Smooth muscle cell (in vitro differentiated cells): ENCODE measurements around the gene RPS27. TPM values are rescaled to one million over a fixed set of nuclear protein-coding genes. Genes with fewer than 3 reads are reported as not detected.

Source experiments
- DNase-seq: peaks from one replicate; lab custom pipeline; 2025; ENCODE audit not compliant: unreplicated experiment; lab: John Stamatoyannopoulos, UW
- H2AFZ ChIP-seq: fragments of 200-600 bp; sonication (generic); 2 replicates; pipeline ENCODE4 v1.6.0; 2016; ENCODE audit warnings: antibody characterized with exemption, low read depth, mild to moderate bottlenecking
- H3F3A ChIP-seq: fragments of 200-600 bp; sonication (generic); 2 replicates; pipeline ENCODE4 v1.6.0; 2017; ENCODE audit warnings: antibody characterized with exemption, low read depth
- H3K27ac ChIP-seq: fragments of 200-600 bp; sonication (generic); 2 replicates; pipeline ENCODE4 v1.5.1; 2016; ENCODE audit warnings: low read depth, mild to moderate bottlenecking
- H3K27me3 ChIP-seq: fragments of 200-600 bp; sonication (generic); 2 replicates; pipeline ENCODE4 v1.6.1; 2016; ENCODE audit warnings: low read depth, mild to moderate bottlenecking
- H3K36me3 ChIP-seq: fragments of 200-600 bp; sonication (generic); 2 replicates; pipeline ENCODE4 v1.5.1; 2016; ENCODE audit warnings: low read depth
- H3K4me1 ChIP-seq: fragments of 200-600 bp; sonication (generic); 2 replicates; pipeline ENCODE4 v1.5.1; 2016; ENCODE audit warnings: low read depth
- H3K4me2 ChIP-seq: fragments of 200-600 bp; sonication (generic); 2 replicates; pipeline ENCODE4 v1.6.0; 2016; ENCODE audit warnings: mild to moderate bottlenecking
- H3K4me3 ChIP-seq: fragments of 200-600 bp; sonication (generic); 2 replicates; pipeline ENCODE4 v1.5.1; 2016; ENCODE audit warnings: mild to moderate bottlenecking
- H3K79me2 ChIP-seq: fragments of 200-600 bp; sonication (generic); 2 replicates; pipeline ENCODE4 v1.6.0; 2016; ENCODE audit warnings: low read depth, mild to moderate bottlenecking
- H3K9ac ChIP-seq: fragments of 200-600 bp; sonication (generic); 2 replicates; pipeline ENCODE4 v1.6.0; 2016; ENCODE audit warnings: low read depth
- H3K9me3 ChIP-seq: fragments of 200-600 bp; sonication (generic); replicated peaks from 2 replicates; pipeline ENCODE4 v1.5.1; 2016; ENCODE audit warnings: low read depth
- H4K20me1 ChIP-seq: fragments of 200-600 bp; sonication (generic); 2 replicates; pipeline ENCODE4 v1.6.0; 2016; ENCODE audit warnings: low read depth
- CTCF ChIP-seq: fragments of 200-600 bp; sonication (generic); IDR thresholded peaks from 2 replicates; pipeline ENCODE4 v1.5.1; 2017; ENCODE audit warnings: borderline replicate concordance, mild to moderate bottlenecking, antibody characterized with exemption; ENCODE audit not compliant: insufficient read depth, poor library complexity, severe bottlenecking
- WGBS: methylation state at CpG from one replicate; pipeline ENCODE4 v1.1.7; 2016; ENCODE audit warnings: low lambda C conversion rate; 5-methylcytosine and 5-hydroxymethylcytosine counted together
- polyA plus RNA-seq: library from polyadenylated mRNA; unstranded; fragments of >200 nt; fragmentation: Nextera tagmentation; extraction: Ambion mirVana; gene quantifications from 2 replicates; pipeline ENCODE4 v1.2.1, GENCODE V29; 2016
- total RNA-seq: library from RNA; depleted of rRNA; stranded (reverse); fragments of >200 nt; gene quantifications from 2 replicates; pipeline ENCODE4 v1.2.3, GENCODE V29; 2014

The RPS27 gene
- total and polyA plus RNA-seq, 2 experiments from 2014 or later = 1,522 to 3,702 TPM

- no peak for TF ChIP-seq CTCF
- Histone ChIP-seq H3K36me3 (no peaks in the 10 kb centered on the region), H3K27me3 (no peaks in the 10 kb centered on the region), H3K4me3 (peak overlapping the region; percentile 96), H3K9me3 (no peaks in the 10 kb centered on the region), H2AFZ (peak overlapping the region; percentile 45), H3K27ac (peak overlapping the region; percentile 62), H4K20me1 (no peaks in the 10 kb centered on the region), H3K79me2 (peaks cover 19% of the 10 kb centered on the region), H3K4me1 (no peaks in the 10 kb centered on the region), H3K4me2 (peak overlapping the region; percentile 97), H3K9ac (peak overlapping the region; percentile 64), H3F3A (no peaks in the 10 kb centered on the region)
- peak; percentile 25 for DNase-seq
- under 1% methylated on average over 64 of the region's 95 CpGs for WGBS
Measured at GRCh38 chr1:153945795-153946621, 44.6 kb upstream of the RPS27 start.

DNA sequence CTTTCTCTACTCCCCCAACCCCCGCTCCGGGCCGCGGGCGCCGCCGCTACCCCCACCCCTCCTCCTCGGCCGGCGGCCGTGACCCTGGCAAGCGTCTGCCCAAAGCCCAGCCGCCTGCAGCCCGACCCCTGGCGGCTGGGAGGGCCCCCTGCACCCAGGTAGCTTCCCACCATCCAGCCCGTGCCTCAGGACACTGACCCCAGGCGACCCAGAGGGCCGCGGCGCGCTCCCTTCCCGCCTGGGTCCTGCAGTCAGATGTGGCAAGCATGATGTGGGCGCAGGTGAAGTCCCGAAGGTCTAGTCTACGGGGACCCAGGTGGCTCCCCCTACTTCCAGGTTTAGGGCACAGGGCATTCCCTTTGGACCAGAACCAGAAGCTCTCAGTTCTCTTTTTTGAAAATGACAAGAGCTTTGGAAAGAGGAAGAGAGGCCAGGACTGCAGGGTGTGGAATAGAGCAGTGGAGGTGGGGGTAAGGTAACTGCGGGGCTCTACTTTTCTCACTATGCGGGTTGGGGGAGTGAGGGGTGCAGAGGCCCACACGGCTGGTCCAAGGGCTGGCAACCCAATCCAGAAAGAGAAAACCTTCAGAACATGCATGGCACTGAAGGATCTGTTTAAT, 43.8 kb upstream of the RPS27 start, which contains the start of gene DENND4B:
DENND4B (minus strand) TSS at position 97 of the 620 bp plus-strand sequence. CDS start 2,344 bp downstream, outside the sequence.
- WGBS = 23% methylated on average over 15 of the region's 28 CpGs
- peak; percentile 40 for DNase-seq

DNA sequence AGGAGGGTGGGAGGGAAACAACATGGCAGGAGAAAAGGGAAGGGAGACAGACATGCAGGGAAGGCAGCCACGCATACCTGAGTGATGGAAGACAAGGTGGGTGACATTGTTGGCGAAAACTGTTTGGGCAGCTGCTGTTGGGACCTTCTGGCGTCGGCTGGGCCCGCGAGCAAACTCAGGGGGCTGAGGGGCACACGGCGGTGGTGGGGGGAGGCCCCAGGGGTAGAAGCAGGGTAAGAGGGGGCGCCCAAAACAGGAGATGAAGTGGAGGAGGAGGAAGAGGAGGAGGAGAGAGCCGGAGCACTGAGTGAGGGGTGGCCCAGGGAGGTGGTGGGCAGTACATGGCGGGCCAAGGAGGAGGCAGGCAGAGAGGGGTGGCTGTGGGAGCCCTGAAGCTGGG, 39.4 kb upstream of the RPS27 start:
- H3K27me3 ChIP-seq = no peaks in the 10 kb centered on the region
- TF ChIP-seq CTCF = no peak
- no peak overlapping the region for H3K9ac ChIP-seq
- H3K4me3 ChIP-seq = no peak overlapping the region
- DNase-seq = no peak
- WGBS = 98% methylated on average over 8 of the region's 11 CpGs
- no peak overlapping the region for H2AFZ ChIP-seq
- peaks cover 28% of the 10 kb centered on the region for H3K79me2 ChIP-seq
- H3K36me3 ChIP-seq = no peaks in the 10 kb centered on the region
- H3K4me2 ChIP-seq = no peak overlapping the region
- no peak overlapping the region for H3K27ac ChIP-seq
- peaks cover 30% of the 10 kb centered on the region for H4K20me1 ChIP-seq
- H3K9me3 ChIP-seq = no peaks in the 10 kb centered on the region
- H3K4me1 ChIP-seq = no peaks in the 10 kb centered on the region
- no peaks in the 10 kb centered on the region for H3F3A ChIP-seq

More for the DNA sequence above, 43.8 kb upstream of the RPS27 start, which contains the start of gene DENND4B:
- Histone ChIP-seq H3K4me1 (no peaks in the 10 kb centered on the region), H3K79me2 (peaks cover 19% of the 10 kb centered on the region), H3K4me2 (peak within 1 kb of the TSS; percentile 97), H3K27me3 (no peaks in the 10 kb centered on the region), H3K9me3 (no peaks in the 10 kb centered on the region), H4K20me1 (no peaks in the 10 kb centered on the region), H3F3A (no peaks in the 10 kb centered on the region), H3K36me3 (no peaks in the 10 kb centered on the region), H3K9ac (peak within 1 kb of the TSS; percentile 64), H3K27ac (peak within 1 kb of the TSS; percentile 62), H2AFZ (peak within 1 kb of the TSS; percentile 45), H3K4me3 (peak within 1 kb of the TSS; percentile 96)
- TF ChIP-seq CTCF = peak; percentile 96
